ENCODE data around the gene DCAF11. TPM values are rescaled to one million over a fixed set of nuclear protein-coding genes. Genes with fewer than 3 reads are reported as not detected.

DCAF11 gene
- total and polyA plus RNA-seq, 2 of the 13 experiments (the other 11 are each of a cell fraction or from before 2014, with no cell fraction given), result 150 to 257 TPM

- TF ChIP-seq TRIM24 (CRISPR knock-in tag; IDR thresholded peaks at IDR 0.05) (no peak), ZNF274 (CRISPR knock-in tag; IDR thresholded peaks at IDR 0.05) (no peak), CEBPB (IDR thresholded peaks at IDR 0.05; ENCODE audit: borderline replicate concordance, low read depth, low read length) (no peak), HNRNPK (IDR thresholded peaks at IDR 0.05; ENCODE audit: low read depth, low read length, poor library complexity, severe bottlenecking) (no peak), ZNF34 (CRISPR knock-in tag; IDR thresholded peaks at IDR 0.05; ENCODE audit: borderline replicate concordance) (no peak; the same call in 1 of the 2 replicates), ZXDC (CRISPR knock-in tag; IDR thresholded peaks at IDR 0.05) (no peak), SRSF4 (IDR thresholded peaks at IDR 0.05; ENCODE audit: low read depth, low read length, poor library complexity, severe bottlenecking) (no peak), ZNF24 (IDR thresholded peaks at IDR 0.05) (no peak), ZNF792 (CRISPR knock-in tag; IDR thresholded peaks at IDR 0.05) (no peak), KDM5A (IDR thresholded peaks at IDR 0.05; ENCODE audit: borderline replicate concordance, low read length) (no peak), U2AF2 (IDR thresholded peaks at IDR 0.05; ENCODE audit: low read depth, low read length) (no peak), NBN (conservative IDR thresholded peaks at IDR 0.05) (no peak), ZNF850 (CRISPR knock-in tag; conservative IDR thresholded peaks at IDR 0.05) (no peak), NCOR1 (IDR thresholded peaks at IDR 0.05; ENCODE audit: borderline replicate concordance, low read length) (no peak), ZNF570 (CRISPR knock-in tag; IDR thresholded peaks at IDR 0.05; ENCODE audit: borderline replicate concordance) (no peak), TBX2 (CRISPR knock-in tag; IDR thresholded peaks at IDR 0.05; ENCODE audit: borderline replicate concordance) (no peak), KMT2A (CRISPR knock-in tag; IDR thresholded peaks at IDR 0.05) (0 out of 2 replicates have a peak, but pooled peaks have one; percentile 7)
- TF ChIP-seq, protein P1, sequence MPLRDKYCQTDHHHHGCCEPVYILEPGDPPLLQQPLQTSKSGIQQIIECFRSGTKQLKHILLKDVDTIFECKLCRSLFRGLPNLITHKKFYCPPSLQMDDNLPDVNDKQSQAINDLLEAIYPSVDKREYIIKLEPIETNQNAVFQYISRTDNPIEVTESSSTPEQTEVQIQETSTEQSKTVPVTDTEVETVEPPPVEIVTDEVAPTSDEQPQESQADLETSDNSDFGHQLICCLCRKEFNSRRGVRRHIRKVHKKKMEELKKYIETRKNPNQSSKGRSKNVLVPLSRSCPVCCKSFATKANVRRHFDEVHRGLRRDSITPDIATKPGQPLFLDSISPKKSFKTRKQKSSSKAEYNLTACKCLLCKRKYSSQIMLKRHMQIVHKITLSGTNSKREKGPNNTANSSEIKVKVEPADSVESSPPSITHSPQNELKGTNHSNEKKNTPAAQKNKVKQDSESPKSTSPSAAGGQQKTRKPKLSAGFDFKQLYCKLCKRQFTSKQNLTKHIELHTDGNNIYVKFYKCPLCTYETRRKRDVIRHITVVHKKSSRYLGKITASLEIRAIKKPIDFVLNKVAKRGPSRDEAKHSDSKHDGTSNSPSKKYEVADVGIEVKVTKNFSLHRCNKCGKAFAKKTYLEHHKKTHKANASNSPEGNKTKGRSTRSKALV (CRISPR knock-in tag; IDR thresholded peaks at IDR 0.05), result no peak
- TF ChIP-seq, protein P2, sequence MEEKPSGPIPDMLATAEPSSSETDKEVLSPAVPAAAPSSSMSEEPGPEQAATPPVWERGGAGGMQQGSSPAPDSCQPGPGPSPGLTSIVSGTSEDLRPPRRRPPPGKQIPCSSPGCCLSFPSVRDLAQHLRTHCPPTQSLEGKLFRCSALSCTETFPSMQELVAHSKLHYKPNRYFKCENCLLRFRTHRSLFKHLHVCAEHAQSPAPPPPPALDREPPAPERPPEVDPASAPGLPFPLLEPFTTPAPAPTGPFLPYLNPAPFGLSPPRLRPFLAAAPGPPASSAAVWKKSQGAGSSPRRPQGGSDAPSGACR (CRISPR knock-in tag; IDR thresholded peaks at IDR 0.05), result no peak
- TF ChIP-seq, protein P3, sequence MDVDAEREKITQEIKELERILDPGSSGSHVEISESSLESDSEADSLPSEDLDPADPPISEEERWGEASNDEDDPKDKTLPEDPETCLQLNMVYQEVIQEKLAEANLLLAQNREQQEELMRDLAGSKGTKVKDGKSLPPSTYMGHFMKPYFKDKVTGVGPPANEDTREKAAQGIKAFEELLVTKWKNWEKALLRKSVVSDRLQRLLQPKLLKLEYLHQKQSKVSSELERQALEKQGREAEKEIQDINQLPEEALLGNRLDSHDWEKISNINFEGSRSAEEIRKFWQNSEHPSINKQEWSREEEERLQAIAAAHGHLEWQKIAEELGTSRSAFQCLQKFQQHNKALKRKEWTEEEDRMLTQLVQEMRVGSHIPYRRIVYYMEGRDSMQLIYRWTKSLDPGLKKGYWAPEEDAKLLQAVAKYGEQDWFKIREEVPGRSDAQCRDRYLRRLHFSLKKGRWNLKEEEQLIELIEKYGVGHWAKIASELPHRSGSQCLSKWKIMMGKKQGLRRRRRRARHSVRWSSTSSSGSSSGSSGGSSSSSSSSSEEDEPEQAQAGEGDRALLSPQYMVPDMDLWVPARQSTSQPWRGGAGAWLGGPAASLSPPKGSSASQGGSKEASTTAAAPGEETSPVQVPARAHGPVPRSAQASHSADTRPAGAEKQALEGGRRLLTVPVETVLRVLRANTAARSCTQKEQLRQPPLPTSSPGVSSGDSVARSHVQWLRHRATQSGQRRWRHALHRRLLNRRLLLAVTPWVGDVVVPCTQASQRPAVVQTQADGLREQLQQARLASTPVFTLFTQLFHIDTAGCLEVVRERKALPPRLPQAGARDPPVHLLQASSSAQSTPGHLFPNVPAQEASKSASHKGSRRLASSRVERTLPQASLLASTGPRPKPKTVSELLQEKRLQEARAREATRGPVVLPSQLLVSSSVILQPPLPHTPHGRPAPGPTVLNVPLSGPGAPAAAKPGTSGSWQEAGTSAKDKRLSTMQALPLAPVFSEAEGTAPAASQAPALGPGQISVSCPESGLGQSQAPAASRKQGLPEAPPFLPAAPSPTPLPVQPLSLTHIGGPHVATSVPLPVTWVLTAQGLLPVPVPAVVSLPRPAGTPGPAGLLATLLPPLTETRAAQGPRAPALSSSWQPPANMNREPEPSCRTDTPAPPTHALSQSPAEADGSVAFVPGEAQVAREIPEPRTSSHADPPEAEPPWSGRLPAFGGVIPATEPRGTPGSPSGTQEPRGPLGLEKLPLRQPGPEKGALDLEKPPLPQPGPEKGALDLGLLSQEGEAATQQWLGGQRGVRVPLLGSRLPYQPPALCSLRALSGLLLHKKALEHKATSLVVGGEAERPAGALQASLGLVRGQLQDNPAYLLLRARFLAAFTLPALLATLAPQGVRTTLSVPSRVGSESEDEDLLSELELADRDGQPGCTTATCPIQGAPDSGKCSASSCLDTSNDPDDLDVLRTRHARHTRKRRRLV (CRISPR knock-in tag; IDR thresholded peaks at IDR 0.05), result no peak
Measured at GRCh38 chr14:24096545-24097181, 17.9 kb upstream of the DCAF11 start (continued).
